Measurements from ENCODE around the gene CRP. TPM values are rescaled to one million over a fixed set of nuclear protein-coding genes. Genes with fewer than 3 reads are reported as not detected.

CRP gene
- total RNA-seq, 1 experiment from 2014 or later = 0.68 TPM

DNA sequence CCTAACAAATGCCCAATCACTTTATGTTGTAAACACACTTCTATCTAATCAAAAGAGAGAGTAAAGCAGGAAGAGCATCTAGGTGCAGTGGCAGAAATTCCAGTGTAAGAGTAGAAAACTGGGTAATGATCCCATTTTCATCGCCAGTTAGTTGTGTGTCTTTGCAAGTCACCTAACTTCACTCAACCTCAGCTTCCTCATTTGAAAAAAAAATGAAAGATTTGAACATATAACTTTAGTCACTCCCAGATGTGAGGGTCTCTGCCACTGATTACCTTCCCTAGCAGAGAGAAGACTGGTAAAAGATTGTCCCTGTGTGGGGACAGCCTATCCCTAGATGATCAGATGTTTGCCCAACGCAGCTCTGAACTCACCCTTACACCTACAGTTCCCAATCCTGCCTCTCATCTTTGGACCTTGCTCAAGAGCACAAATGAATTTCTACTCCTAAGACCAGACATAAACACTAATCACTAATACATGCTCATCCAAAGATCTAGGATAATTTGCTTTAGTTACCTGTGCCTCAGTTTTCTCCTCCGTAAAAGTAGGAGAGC is 41.1 kb upstream of the CRP start:
- Mint-ChIP-seq H3K4me1 (no peaks in the 10 kb centered on the region), H3K27me3 (ENCODE audit: low read depth) (peaks cover 2% of the 10 kb centered on the region; the same call in 1 of the 2 replicates), H3K27ac (no peak overlapping the region), H3K36me3 (no peaks in the 10 kb centered on the region), H3K9me3 (no peaks in the 10 kb centered on the region), H3K4me3 (no peak overlapping the region)
- ATAC-seq (no peak), DNase-seq (ENCODE audit: low spot score) (no peak)
- CTCF ChIA-PET = no interaction called here
- POLR2A ChIA-PET = no interaction called here
- TF ChIP-seq SP1 (CRISPR knock-in tag; conservative IDR thresholded peaks at IDR 0.05) (no peak), CBFB (CRISPR knock-in tag; IDR thresholded peaks at IDR 0.05; ENCODE audit: low read depth) (no peak)
- TF ChIP-seq, protein P1, sequence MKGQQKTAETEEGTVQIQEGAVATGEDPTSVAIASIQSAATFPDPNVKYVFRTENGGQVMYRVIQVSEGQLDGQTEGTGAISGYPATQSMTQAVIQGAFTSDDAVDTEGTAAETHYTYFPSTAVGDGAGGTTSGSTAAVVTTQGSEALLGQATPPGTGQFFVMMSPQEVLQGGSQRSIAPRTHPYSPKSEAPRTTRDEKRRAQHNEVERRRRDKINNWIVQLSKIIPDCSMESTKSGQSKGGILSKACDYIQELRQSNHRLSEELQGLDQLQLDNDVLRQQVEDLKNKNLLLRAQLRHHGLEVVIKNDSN (CRISPR knock-in tag; IDR thresholded peaks at IDR 0.05) = no peak

DNA sequence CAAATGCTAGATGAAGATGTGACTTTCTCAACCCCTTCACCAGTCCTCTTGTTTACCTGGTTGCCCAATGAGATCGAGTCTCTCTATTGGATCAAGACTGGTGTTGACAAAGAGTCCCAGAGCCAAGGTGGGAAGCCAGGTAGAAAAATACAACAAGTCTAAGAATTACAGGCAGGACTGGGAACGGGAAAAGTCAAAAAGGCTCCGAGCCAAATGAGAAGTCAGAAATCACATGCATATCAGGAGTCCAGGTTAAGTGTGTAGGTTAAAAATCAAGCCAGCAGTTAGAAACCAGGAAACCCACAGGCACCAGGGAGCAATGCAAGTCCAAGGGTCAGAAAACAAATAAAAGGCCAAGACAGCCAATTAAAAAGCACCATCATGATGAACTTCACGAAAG is 39.0 kb upstream of the CRP start:
- Mint-ChIP-seq H3K4me3 (no peak overlapping the region), H3K27ac (no peak overlapping the region), H3K36me3 (no peaks in the 10 kb centered on the region), H3K27me3 (ENCODE audit: low read depth) (peaks cover 2% of the 10 kb centered on the region; the same call in 1 of the 2 replicates), H3K9me3 (no peaks in the 10 kb centered on the region), H3K4me1 (no peaks in the 10 kb centered on the region)
- ChIA-PET POLR2A (no interaction called here), CTCF (no interaction called here)
- no peak for TF ChIP-seq TEAD1 (CRISPR knock-in tag; IDR thresholded peaks at IDR 0.05)
- TF ChIP-seq TCF7 (CRISPR knock-in tag; IDR thresholded peaks at IDR 0.05; ENCODE audit: low read depth) = no peak
- TF ChIP-seq ZNF263 (CRISPR knock-in tag; IDR thresholded peaks at IDR 0.05; ENCODE audit: low read depth) = no peak
- no peak for TF ChIP-seq OVOL2 (CRISPR knock-in tag; IDR thresholded peaks at IDR 0.05; ENCODE audit: borderline replicate concordance)
- TF ChIP-seq ATF1 (CRISPR knock-in tag; IDR thresholded peaks at IDR 0.05) = no peak
- TF ChIP-seq SMAD3 (CRISPR knock-in tag; IDR thresholded peaks at IDR 0.05; ENCODE audit: borderline replicate concordance) = no peak
- TF ChIP-seq, protein P2, sequence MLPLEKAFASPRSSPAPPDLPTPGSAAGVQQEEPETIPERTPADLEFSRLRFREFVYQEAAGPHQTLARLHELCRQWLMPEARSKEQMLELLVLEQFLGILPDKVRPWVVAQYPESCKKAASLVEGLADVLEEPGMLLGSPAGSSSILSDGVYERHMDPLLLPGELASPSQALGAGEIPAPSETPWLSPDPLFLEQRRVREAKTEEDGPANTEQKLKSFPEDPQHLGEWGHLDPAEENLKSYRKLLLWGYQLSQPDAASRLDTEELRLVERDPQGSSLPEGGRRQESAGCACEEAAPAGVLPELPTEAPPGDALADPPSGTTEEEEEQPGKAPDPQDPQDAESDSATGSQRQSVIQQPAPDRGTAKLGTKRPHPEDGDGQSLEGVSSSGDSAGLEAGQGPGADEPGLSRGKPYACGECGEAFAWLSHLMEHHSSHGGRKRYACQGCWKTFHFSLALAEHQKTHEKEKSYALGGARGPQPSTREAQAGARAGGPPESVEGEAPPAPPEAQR (CRISPR knock-in tag; IDR thresholded peaks at IDR 0.05) = no peak
- TF ChIP-seq GTF2I (CRISPR knock-in tag; conservative IDR thresholded peaks at IDR 0.05) = no peak
- DNase-seq (ENCODE audit: low spot score) (no peak), ATAC-seq (no peak)

DNA sequence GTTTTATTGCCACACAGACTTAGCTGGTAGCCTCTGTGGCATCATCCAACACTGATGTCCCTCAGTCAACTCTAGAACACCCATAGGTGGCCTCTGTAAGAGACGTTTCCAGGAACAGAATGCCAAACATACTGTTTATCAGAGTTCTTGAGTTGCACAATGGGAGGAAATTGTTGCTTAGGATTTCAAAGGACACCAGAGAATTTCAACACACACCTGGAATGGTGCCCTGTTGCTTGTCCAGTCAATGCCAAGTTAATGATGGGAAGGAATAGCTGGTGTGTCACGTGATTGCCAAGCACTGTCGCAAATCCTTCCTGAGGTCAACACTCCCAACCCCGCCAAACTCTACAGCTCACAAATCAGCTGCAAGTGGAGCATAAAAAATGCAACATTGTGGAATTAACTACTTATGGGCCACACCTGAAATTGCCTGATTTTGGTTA is 37.8 kb upstream of the CRP start:
- ChIA-PET CTCF (interaction anchor here (0.8 kb wide), 1 partner anchor 29 kb away, joined by 4 read pairs; the partner anchor contains the start of gene DUSP23), POLR2A (no interaction called here)
- H3K4me1 Mint-ChIP-seq = no peaks in the 10 kb centered on the region
- TF ChIP-seq JUN (CRISPR knock-in tag; IDR thresholded peaks at IDR 0.05) = no peak
- TF ChIP-seq, protein P3, sequence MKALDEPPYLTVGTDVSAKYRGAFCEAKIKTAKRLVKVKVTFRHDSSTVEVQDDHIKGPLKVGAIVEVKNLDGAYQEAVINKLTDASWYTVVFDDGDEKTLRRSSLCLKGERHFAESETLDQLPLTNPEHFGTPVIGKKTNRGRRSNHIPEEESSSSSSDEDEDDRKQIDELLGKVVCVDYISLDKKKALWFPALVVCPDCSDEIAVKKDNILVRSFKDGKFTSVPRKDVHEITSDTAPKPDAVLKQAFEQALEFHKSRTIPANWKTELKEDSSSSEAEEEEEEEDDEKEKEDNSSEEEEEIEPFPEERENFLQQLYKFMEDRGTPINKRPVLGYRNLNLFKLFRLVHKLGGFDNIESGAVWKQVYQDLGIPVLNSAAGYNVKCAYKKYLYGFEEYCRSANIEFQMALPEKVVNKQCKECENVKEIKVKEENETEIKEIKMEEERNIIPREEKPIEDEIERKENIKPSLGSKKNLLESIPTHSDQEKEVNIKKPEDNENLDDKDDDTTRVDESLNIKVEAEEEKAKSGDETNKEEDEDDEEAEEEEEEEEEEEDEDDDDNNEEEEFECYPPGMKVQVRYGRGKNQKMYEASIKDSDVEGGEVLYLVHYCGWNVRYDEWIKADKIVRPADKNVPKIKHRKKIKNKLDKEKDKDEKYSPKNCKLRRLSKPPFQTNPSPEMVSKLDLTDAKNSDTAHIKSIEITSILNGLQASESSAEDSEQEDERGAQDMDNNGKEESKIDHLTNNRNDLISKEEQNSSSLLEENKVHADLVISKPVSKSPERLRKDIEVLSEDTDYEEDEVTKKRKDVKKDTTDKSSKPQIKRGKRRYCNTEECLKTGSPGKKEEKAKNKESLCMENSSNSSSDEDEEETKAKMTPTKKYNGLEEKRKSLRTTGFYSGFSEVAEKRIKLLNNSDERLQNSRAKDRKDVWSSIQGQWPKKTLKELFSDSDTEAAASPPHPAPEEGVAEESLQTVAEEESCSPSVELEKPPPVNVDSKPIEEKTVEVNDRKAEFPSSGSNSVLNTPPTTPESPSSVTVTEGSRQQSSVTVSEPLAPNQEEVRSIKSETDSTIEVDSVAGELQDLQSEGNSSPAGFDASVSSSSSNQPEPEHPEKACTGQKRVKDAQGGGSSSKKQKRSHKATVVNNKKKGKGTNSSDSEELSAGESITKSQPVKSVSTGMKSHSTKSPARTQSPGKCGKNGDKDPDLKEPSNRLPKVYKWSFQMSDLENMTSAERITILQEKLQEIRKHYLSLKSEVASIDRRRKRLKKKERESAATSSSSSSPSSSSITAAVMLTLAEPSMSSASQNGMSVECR (CRISPR knock-in tag; IDR thresholded peaks at IDR 0.05; ENCODE audit: borderline replicate concordance) = no peak
- TF ChIP-seq, protein P4, sequence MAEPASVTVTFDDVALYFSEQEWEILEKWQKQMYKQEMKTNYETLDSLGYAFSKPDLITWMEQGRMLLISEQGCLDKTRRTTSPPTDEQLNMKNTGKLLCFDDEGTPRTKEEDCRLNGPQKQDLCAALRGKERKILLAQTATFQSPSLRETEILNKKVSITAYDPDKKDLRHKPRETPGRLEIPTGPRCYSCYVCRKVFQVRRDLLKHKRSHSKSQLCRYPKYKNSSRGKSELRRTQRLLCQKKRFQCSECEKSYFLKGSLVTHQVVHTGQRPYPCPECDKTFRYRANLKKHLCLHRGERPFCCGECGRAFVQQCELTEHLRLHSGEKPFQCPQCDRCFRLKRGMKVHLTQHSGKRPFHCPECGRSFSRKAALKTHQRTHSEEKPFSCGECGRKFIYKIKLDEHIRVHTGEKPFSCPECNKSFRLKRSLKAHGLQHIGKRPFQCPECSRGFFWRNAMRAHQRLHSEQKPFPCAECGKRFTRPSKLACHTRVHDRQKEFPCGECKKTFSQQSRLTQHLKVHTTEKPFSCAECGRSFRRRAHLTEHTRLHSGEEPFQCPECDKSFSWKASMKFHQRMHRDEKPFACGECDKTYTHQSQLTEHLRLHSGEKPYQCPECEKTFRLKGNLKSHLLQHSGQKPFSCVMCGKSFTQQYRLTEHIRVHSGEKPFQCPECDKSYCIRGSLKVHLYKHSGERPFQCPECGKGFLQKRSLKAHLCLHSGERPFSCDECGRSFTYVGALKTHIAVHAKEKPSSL (CRISPR knock-in tag; conservative IDR thresholded peaks at IDR 0.05) = no peak
- no peak for TF ChIP-seq NR3C1 (CRISPR knock-in tag; conservative IDR thresholded peaks at IDR 0.05; ENCODE audit: low read depth)
- TF ChIP-seq, protein P5, sequence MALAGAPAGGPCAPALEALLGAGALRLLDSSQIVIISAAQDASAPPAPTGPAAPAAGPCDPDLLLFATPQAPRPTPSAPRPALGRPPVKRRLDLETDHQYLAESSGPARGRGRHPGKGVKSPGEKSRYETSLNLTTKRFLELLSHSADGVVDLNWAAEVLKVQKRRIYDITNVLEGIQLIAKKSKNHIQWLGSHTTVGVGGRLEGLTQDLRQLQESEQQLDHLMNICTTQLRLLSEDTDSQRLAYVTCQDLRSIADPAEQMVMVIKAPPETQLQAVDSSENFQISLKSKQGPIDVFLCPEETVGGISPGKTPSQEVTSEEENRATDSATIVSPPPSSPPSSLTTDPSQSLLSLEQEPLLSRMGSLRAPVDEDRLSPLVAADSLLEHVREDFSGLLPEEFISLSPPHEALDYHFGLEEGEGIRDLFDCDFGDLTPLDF (CRISPR knock-in tag; IDR thresholded peaks at IDR 0.05) = no peak
- TF ChIP-seq MXD4 (CRISPR knock-in tag; IDR thresholded peaks at IDR 0.05; ENCODE audit: borderline replicate concordance) = no peak
- TF ChIP-seq NFATC4 (CRISPR knock-in tag; IDR thresholded peaks at IDR 0.05) = no peak
- TF ChIP-seq, protein P6, sequence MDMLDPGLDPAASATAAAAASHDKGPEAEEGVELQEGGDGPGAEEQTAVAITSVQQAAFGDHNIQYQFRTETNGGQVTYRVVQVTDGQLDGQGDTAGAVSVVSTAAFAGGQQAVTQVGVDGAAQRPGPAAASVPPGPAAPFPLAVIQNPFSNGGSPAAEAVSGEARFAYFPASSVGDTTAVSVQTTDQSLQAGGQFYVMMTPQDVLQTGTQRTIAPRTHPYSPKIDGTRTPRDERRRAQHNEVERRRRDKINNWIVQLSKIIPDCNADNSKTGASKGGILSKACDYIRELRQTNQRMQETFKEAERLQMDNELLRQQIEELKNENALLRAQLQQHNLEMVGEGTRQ (CRISPR knock-in tag; IDR thresholded peaks at IDR 0.05) = no peak
- no peak for TF ChIP-seq ZBTB21 (CRISPR knock-in tag; IDR thresholded peaks at IDR 0.05; ENCODE audit: borderline replicate concordance)
- TF ChIP-seq, protein P7, sequence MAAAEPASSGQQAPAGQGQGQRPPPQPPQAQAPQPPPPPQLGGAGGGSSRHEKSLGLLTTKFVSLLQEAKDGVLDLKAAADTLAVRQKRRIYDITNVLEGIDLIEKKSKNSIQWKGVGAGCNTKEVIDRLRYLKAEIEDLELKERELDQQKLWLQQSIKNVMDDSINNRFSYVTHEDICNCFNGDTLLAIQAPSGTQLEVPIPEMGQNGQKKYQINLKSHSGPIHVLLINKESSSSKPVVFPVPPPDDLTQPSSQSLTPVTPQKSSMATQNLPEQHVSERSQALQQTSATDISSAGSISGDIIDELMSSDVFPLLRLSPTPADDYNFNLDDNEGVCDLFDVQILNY (CRISPR knock-in tag; IDR thresholded peaks at IDR 0.05) = no peak

More for the DNA sequence above, 37.8 kb upstream of the CRP start:
- DNase-seq (ENCODE audit: low spot score) = no peak
- Mint-ChIP-seq H3K9me3 (no peaks in the 10 kb centered on the region), H3K4me3 (no peak overlapping the region), H3K27me3 (ENCODE audit: low read depth) (peaks cover 2% of the 10 kb centered on the region; the same call in 1 of the 2 replicates), H3K27ac (no peak overlapping the region), H3K36me3 (no peaks in the 10 kb centered on the region)
- no peak for ATAC-seq
